ENCODE data around the gene PGAP1. TPM values are rescaled to one million over a fixed set of nuclear protein-coding genes. Genes with fewer than 3 reads are reported as not detected.

Gene PGAP1
- total RNA-seq, 6 donors from 2014 or later, result 4.2 to 15.5 (median 10.5) TPM

DNA sequence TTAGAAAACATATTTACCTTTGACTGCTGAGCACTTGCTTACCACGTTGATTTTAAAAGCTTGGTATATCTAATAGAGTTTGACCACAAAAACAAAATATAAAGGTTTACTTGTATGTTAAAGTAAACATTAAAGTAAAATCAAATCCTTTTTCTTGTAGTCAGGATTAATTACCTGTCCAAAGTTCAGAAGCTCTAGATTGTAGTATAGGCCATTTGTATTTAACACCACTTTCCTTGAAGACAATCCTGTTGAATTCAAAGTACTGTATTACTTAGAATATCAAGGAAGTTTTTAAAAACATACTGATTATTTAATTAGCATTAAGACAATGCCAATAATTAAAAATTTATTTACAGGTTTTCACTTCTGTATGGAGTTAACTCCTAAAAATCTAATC, 53.0 kb downstream of the PGAP1 start:
- Histone ChIP-seq H3K4me1 (no peaks in the 10 kb centered on the region), H3K9me3 (no peaks in the 10 kb centered on the region), H3K36me3 (peaks cover 0 to 31% (median 0%) of the 10 kb centered on the region in 4 donors), H3K4me3 (no peak overlapping the region), H3K27ac (no peak overlapping the region), H3K27me3 (no peaks in the 10 kb centered on the region)
- ATAC-seq (ENCODE audit: low FRiP score in 2 of 2), result no peak
- TF ChIP-seq, protein P1, sequence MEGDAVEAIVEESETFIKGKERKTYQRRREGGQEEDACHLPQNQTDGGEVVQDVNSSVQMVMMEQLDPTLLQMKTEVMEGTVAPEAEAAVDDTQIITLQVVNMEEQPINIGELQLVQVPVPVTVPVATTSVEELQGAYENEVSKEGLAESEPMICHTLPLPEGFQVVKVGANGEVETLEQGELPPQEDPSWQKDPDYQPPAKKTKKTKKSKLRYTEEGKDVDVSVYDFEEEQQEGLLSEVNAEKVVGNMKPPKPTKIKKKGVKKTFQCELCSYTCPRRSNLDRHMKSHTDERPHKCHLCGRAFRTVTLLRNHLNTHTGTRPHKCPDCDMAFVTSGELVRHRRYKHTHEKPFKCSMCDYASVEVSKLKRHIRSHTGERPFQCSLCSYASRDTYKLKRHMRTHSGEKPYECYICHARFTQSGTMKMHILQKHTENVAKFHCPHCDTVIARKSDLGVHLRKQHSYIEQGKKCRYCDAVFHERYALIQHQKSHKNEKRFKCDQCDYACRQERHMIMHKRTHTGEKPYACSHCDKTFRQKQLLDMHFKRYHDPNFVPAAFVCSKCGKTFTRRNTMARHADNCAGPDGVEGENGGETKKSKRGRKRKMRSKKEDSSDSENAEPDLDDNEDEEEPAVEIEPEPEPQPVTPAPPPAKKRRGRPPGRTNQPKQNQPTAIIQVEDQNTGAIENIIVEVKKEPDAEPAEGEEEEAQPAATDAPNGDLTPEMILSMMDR (IDR thresholded peaks at IDR 0.05), result no peak
- no peak for TF ChIP-seq POLR2A (IDR thresholded peaks at IDR 0.05)
- no peak for TF ChIP-seq EP300 (IDR thresholded peaks at IDR 0.05)
- no peak for TF ChIP-seq POLR2AphosphoS5 (IDR thresholded peaks at IDR 0.05)
- no peak for DNase-seq
- 93 to 100% methylated on average over 1 of the region's 1 CpG for WGBS, 2 donors

DNA sequence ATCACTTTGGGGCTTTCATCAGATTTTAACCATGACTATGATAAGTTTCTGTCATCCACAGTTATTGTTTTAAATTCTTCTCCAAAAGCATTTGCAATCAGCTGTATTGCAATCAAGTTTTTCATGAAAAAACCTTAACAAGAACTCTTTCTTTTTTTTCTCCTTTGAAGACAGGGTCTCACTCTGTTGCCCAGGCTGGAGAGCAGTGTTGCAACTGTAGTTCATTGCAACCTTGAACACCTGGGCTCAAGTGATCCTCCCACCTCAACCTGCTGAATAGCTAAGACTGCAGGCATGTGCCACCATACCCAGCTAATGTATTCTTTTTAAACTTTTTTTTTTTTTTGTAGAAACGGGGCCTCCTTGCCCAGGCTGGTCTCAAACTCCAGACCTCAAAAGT, 71.9 kb downstream of the PGAP1 start:
- ATAC-seq (ENCODE audit: low FRiP score in 2 of 2), result no peak
- 88 to 90% methylated on average over 1 of the region's 1 CpG for WGBS, 2 donors
- Histone ChIP-seq H3K9me3 (peaks cover 0 to 4% (median 0%) of the 10 kb centered on the region in 4 donors), H3K36me3 (peaks cover 0 to 4% (median 0%) of the 10 kb centered on the region in 4 donors), H3K27ac (no peak overlapping the region), H3K4me1 (no peaks in the 10 kb centered on the region), H3K27me3 (no peaks in the 10 kb centered on the region), H3K4me3 (no peak overlapping the region)
- no peak for DNase-seq
- TF ChIP-seq POLR2A (IDR thresholded peaks at IDR 0.05) (no peak), POLR2AphosphoS5 (IDR thresholded peaks at IDR 0.05) (no peak)
- TF ChIP-seq, protein P1 (IDR thresholded peaks at IDR 0.05), result no peak

DNA sequence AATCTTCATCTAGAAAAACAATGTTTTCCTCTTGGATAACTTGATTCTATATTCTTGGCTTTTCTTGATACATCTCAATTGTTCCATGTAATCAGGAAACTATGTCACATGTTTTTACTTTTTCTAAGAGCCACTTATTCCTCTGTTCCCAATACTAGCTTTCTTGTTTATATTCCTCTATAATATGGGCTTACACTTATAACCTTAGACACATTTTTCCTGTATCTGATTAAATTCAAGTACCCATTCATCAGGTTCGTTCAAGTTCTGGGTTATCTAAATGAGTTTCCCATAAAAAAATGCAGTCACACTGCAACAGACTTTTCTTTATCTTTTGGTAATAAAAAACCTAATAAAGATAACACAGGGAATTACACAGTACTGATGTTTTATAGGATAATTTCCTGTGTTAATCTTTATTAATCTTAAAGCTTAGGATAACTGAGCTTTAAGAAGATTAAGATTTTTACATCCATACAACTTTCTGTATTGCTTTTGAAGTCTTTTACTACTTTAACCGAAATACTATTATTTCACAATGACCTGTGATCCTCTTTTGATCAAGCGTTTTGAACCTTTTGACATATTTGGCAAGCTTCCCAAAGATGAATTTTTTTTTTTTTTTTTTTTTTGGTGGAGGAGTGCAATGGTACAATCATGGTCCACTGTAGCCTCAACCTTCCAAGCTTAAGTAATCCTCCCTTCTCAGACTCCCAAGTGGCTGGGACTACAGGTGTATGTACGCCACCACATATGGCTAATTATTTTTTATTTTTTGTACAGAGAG, 73.0 kb downstream of the PGAP1 start:
- no peak overlapping the region for H3K27ac ChIP-seq
- H3K36me3 ChIP-seq, result no peaks in the 10 kb centered on the region
- DNase-seq, result no peak
- WGBS, 2 donors, result 53 to 66% methylated on average over 4 of the region's 4 CpGs
- TF ChIP-seq POLR2AphosphoS5 (IDR thresholded peaks at IDR 0.05) (no peak), EP300 (IDR thresholded peaks at IDR 0.05) (no peak), POLR2A (IDR thresholded peaks at IDR 0.05) (no peak)
- TF ChIP-seq, protein P1 (IDR thresholded peaks at IDR 0.05), result no peak
- H3K4me1 ChIP-seq, result no peaks in the 10 kb centered on the region
- H3K9me3 ChIP-seq, result no peaks in the 10 kb centered on the region
- H3K27me3 ChIP-seq, result no peaks in the 10 kb centered on the region
- H3K4me3 ChIP-seq, result no peak overlapping the region
- no peak for ATAC-seq (ENCODE audit: low FRiP score in 2 of 2)

DNA sequence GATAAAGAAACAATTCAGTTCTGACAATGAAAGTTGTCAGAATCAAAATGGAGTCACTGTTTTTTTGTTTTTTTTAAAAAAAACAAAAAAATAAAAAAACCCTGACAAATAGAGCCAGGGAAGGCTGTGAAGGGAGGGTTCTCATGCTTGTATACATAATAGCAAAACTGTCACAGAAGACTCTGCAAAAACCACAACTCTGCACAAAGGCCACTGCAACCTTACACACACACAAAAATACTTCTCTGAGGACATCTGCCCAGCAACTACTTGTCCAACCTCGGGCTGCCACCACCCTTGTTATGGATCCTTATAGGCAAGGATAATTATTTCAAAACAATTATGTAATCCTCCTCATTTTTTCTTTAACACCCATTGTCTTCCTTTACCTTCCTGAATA, 75.4 kb downstream of the PGAP1 start:
- Histone ChIP-seq H3K27me3 (no peaks in the 10 kb centered on the region), H3K4me3 (no peak overlapping the region), H3K36me3 (peaks cover 0 to 5% (median 0%) of the 10 kb centered on the region in 4 donors), H3K27ac (no peak overlapping the region), H3K4me1 (no peaks in the 10 kb centered on the region), H3K9me3 (no peaks in the 10 kb centered on the region)
- 50 to 77% methylated on average over 1 of the region's 1 CpG for WGBS, 2 donors
- no peak for DNase-seq
- no peak for ATAC-seq (ENCODE audit: low FRiP score in 2 of 2)
- no peak for TF ChIP-seq POLR2AphosphoS5 (IDR thresholded peaks at IDR 0.05)
- no peak for TF ChIP-seq POLR2A (IDR thresholded peaks at IDR 0.05)
- TF ChIP-seq EP300 (IDR thresholded peaks at IDR 0.05), result no peak
- TF ChIP-seq, protein P1 (IDR thresholded peaks at IDR 0.05), result no peak

DNA sequence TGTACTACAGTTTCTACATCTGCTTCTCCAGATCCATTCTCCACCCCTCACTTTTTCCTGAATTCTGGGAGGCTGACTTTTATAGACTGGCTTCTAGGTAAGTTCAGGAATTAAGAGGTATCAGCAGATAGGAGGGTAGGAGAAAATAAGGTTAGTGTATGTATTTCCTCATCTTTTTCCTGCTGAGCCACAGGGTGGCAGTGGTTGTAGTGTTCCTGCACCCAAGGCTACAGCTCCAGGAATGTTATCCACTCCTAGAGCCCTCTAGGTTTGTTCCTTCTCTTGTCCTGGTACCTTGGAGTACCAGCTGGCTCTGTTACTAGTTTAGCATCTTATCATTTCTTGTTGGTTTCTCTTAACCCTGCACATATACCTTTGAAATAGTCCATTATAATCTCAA, 76.6 kb downstream of the PGAP1 start:
- H3K27me3 ChIP-seq, result no peaks in the 10 kb centered on the region
- no peaks in the 10 kb centered on the region for H3K4me1 ChIP-seq
- H3K36me3 ChIP-seq, result peaks cover 0 to 5% (median 0%) of the 10 kb centered on the region in 4 donors
- TF ChIP-seq EP300 (IDR thresholded peaks at IDR 0.05) (no peak), POLR2A (IDR thresholded peaks at IDR 0.05) (no peak)
- TF ChIP-seq, protein P1 (IDR thresholded peaks at IDR 0.05), result peak in 1 of 6 experiments; percentile 15
- H3K27ac ChIP-seq, result no peak overlapping the region
- ATAC-seq (ENCODE audit: low FRiP score in 2 of 2), result peak in 1 of 2 donors; percentile 42
- DNase-seq, result no peak
- no peak overlapping the region for H3K4me3 ChIP-seq
- H3K9me3 ChIP-seq, result no peaks in the 10 kb centered on the region
